ENCODE measurements around the gene TBC1D1. TPM values are rescaled to one million over a fixed set of nuclear protein-coding genes. Genes with fewer than 3 reads are reported as not detected.

Gene TBC1D1
- total and polyA plus RNA-seq, 2 donors (not counting 3 experiments of a cell fraction or from before 2014, with no cell fraction given): 63.5 to 116 TPM

DNA sequence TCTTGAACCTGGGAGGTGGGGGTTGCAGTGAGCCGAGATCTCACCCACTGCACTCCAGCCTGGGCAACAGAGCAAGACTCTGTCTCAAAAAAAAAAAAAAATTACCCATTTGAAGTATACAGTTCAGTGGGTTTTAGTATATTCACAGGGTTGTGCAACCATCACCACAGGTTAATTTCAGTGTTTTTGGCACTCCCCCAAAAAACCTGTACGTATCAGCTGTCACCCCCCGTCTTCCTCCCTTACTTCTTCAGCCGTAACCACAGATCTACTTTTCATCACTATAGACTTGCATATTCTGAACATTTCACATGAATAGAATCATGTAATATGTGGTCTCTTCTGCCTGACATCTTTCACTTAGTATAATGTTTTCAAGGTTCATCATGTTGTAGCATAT is 57.7 kb downstream of the TBC1D1 start:
- H3K36me3 ChIP-seq (ENCODE audit: control insufficient read depth in 2 of 2, extremely low read depth in 1 of 2, insufficient read depth in 2 of 2, low read length in 2 of 2): no peaks in the 10 kb centered on the region
- dilution Hi-C loops (cut with MboI; ENCODE audit: extremely low pct_ligation_motif_present, low sequenced_read_pairs) (no loop called here), intact Hi-C loops (cut with micrococcal nuclease) (no loop called here)
- ChIA-PET POLR2A (no interaction called here), CTCF (no interaction called here)
- no peak for TF ChIP-seq POLR2AphosphoS5 (IDR thresholded peaks at IDR 0.05; ENCODE audit: insufficient read depth, low read depth, low read length)
- no peak for TF ChIP-seq FOS (IDR thresholded peaks at IDR 0.05; ENCODE audit: borderline replicate concordance, insufficient read depth, low read length)
- TF ChIP-seq POLR2A (IDR thresholded peaks at IDR 0.05; ENCODE audit: low read depth, low read length): no peak
- TF ChIP-seq, protein P1, sequence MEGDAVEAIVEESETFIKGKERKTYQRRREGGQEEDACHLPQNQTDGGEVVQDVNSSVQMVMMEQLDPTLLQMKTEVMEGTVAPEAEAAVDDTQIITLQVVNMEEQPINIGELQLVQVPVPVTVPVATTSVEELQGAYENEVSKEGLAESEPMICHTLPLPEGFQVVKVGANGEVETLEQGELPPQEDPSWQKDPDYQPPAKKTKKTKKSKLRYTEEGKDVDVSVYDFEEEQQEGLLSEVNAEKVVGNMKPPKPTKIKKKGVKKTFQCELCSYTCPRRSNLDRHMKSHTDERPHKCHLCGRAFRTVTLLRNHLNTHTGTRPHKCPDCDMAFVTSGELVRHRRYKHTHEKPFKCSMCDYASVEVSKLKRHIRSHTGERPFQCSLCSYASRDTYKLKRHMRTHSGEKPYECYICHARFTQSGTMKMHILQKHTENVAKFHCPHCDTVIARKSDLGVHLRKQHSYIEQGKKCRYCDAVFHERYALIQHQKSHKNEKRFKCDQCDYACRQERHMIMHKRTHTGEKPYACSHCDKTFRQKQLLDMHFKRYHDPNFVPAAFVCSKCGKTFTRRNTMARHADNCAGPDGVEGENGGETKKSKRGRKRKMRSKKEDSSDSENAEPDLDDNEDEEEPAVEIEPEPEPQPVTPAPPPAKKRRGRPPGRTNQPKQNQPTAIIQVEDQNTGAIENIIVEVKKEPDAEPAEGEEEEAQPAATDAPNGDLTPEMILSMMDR (IDR thresholded peaks at IDR 0.05; ENCODE audit: extremely low read depth in 1 of 2, insufficient read depth in 1 of 2, low read depth in 1 of 2, low read length in 2 of 2): no peak
- no peak for TF ChIP-seq JUN (IDR thresholded peaks at IDR 0.05; ENCODE audit: borderline replicate concordance, insufficient read depth, insufficient read length, low read depth)
- TF ChIP-seq MYC (IDR thresholded peaks at IDR 0.05; ENCODE audit: low read depth, low read length): no peak
- TF ChIP-seq, protein P2, sequence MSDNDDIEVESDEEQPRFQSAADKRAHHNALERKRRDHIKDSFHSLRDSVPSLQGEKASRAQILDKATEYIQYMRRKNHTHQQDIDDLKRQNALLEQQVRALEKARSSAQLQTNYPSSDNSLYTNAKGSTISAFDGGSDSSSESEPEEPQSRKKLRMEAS (IDR thresholded peaks at IDR 0.05; ENCODE audit: insufficient read depth, insufficient read length): no peak
- no peak for TF ChIP-seq EZH2 (IDR thresholded peaks at IDR 0.05; ENCODE audit: borderline replicate concordance, low read depth, low read length, severe bottlenecking)
- no peak for TF ChIP-seq GATA2 (IDR thresholded peaks at IDR 0.05; ENCODE audit: insufficient read depth, insufficient read length, low read depth, low read length)
- no TSS peak for BruUV-seq (replicated peaks)
- H4K20me1 ChIP-seq (replicated peaks; ENCODE audit: control insufficient read depth, extremely low read depth, insufficient read depth, low read length): no peaks in the 10 kb centered on the region
- H3K79me2 ChIP-seq (ENCODE audit: control insufficient read depth, insufficient read depth, low read length): no peaks in the 10 kb centered on the region
- no peak overlapping the region for H2AFZ ChIP-seq (ENCODE audit: low read depth, low read length)
- H3K27me3 ChIP-seq (ENCODE audit: control insufficient read depth in 2 of 2, insufficient read depth in 2 of 2, low read length in 2 of 2): no peaks in the 10 kb centered on the region
- no peak overlapping the region for H3K4me2 ChIP-seq (ENCODE audit: insufficient read depth, low read length)
- no peak overlapping the region for H3K4me3 ChIP-seq (replicated peaks in 1 of 3; ENCODE audit: insufficient read depth in 1 of 3, low read depth in 1 of 3, low read length in 3 of 3)
- H3K9me3 ChIP-seq (replicated peaks; ENCODE audit: control insufficient read depth, insufficient read depth, low read length): no peaks in the 10 kb centered on the region
- no peak for DNase-seq (ENCODE audit: low read depth, low spot score)
- H3K9me1 ChIP-seq (replicated peaks; ENCODE audit: control insufficient read depth, extremely low read depth, insufficient read depth, low read length): no peaks in the 10 kb centered on the region
- no peaks in the 10 kb centered on the region for H3K4me1 ChIP-seq (ENCODE audit: control insufficient read depth, extremely low read depth, insufficient read depth, low read length)
- H3K9ac ChIP-seq (replicated peaks; ENCODE audit: extremely low read depth, insufficient read depth, low read length): no peak overlapping the region
- no peak for FAIRE-seq
- H3K27ac ChIP-seq (ENCODE audit: insufficient read depth, low read depth, low read length): no peak overlapping the region

Measured in endothelial cell of umbilical vein (primary cell).